NCI-H1694 (cell line): ENCODE results near the gene STK38L.

Source experiments
- DNase-seq: peaks from one replicate; lab custom pipeline; 2025; lab: John Stamatoyannopoulos, UW

Gene STK38L

DNA sequence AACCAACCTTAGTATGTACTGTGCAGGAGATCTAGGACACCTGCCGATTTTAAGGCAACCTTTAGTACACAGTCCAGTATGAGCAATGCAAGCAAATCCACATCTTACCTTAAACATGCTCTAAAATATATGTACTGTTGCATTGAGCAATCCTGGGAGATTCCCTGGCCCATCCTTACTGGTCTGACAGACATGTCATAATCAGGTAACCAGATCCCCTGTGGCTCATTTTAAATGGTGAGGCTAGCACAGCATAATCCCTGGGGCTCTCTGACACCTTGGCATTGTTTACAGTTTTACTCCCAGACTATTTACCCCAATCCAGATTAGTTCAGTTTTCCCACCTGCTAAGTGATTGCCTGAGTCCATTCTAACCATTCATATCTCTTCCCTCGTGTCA, 103.7 kb downstream of the STK38L start:
- DNase-seq = no peak

DNA sequence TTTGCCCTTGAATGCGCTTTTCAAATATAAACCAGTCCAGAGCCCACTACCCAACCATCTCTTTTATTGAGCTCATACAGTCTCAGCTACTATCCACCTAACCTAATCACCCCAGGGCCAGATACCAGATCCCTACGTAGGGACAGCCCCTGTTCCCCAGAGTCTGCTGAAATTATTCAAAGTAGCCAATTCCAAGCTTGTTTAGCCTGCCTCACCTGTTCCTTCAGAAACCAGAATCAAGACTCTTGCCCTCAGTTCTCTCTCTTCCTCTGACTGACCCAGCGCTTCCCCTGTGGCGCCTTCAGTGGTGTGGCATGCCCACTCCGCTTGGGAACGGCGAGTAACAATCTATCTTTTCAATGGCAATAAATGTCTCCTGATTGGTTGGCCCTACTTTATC, 107.4 kb downstream of the STK38L start:
- DNase-seq = no peak

DNA sequence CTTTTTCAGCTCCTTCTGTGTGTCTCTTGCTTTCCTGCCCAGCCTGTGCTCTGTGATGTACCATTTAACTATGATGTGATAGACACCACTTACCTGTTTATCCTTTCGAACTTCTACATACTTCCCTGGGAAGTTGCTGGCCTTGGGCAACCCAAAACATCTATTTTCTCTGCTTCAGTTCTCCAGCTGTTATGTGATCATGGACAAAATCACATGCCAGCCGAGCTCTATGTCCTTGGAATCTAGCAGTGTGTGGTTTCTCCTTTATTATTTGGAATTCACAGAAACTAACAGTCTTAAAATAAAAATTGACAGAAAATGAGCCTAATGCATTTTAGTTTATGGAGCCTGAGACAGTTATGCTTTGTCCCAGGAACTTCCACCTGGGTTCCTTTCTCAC, 111.4 kb downstream of the STK38L start:
- no peak for DNase-seq

DNA sequence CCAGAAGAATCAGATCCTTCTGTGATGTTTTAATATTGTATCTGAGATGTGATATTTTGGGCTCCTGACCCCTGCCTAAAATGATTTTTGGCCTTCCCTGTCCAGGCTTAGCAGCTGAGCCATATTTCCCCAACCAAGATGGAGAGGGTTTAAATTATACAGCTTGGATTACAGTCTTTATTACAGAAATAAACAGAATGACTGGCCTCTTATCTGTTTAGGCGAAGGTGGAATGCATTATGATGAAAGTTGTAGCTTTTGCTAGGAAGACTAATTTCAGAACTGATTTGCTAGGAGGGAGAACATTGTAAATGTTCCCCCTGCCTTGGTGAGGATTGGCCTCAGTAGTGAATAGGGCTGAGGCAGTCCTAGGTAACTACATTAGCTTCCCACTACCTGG, 111.9 kb downstream of the STK38L start:
- no peak for DNase-seq

DNA sequence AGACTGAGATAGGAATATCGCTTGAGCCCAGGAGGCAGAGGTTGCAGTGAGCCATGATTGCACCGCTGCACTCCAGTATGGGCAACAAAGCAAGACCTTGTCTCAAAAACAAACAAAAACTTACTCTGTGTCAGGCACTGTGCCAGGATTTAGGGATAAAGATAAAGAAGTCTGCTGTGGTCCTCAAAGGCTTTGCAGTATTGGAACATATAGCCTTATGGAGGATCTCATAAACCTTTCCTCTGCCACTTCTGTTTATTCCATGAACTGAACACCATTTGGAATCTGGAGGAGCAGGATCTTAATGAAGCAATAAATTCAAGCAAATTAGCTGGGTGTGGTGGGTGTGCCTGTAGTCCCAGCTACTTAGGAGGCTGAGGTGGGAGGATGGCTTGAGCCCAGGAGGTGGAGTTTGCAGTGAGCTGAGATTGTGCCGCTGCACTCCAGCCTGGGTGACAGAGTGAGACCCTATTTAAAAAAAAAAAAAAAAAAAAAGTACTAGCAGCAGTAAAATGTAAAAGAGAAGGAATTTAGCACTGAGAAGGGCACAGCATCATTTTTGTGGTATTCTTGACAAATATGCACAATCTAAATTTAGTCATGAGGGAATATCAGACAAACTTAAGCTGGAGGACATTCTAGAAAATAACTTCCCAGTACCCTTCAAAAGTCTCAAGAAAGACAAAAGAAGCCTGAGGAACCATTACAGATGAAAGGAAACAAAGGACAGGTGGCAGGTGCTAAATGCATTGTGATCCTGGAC, 115.7 kb downstream of the STK38L start:
- no peak for DNase-seq

DNA sequence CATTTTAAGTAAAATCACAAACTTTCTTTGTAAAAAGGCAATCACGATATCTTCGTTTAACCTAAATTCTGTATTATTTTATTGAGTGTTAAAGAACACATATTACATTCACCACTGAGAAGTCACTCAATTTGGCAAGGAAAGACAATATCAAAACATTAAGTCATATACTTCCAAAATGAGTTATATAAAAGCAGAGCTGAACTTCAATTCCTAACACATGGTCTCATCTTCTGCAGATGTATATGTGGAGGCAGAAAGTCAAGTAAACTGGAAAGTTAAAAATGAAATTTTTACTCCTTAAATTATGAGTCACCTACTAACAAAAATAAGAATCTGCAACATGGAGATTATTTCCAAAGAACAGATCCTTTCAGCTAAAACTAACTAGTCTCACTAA, 117.3 kb downstream of the STK38L start:
- DNase-seq = no peak

DNA sequence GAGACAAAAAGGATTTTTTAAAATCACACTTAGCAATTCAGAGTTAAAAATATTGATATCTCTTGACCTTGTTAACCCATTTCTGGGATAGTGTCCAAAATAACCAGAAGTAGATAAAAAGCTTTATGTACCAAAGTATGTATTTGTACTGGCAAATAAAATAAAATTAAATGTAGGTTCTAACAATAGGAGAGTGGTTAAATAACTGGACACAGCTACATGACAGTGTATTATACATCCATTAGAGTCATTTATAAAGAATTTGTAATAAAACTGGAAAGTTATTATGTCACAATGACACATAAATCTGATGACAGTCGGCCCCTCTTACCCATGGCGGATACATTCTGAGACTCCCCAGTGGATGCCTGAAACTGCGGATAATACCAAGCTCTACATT, 122.5 kb downstream of the STK38L start:
- DNase-seq = no peak

DNA sequence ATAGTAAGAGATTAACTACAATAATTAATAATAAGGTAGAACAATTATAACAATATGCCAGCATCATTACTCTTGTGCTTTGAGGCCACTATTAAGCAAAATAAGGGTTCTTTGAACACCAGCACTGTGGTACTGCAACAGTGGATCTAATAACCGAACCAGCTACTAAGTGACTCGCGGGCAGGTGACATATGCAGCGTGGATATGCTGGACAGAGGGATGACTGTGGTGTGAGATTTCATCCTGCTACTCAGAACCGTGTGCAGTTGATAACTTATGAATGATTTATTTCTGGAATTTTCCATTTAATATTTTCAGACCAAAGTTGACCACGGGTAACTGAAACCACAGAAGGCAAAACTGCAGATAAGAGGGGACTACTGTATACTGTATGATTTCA, 123.0 kb downstream of the STK38L start:
- DNase-seq = no peak
